ENCODE measurements around the gene NUB1.

The NUB1 gene

GRCh38 chr7:151319189-151319588 is 22.4 kb upstream of the NUB1 start:
- DNase-seq (ENCODE audit: low read depth, low spot score): no peak
- no peak overlapping the region for H3K4me3 ChIP-seq (ENCODE audit: low read depth, low read length)
- no peak for TF ChIP-seq CTCF (IDR thresholded peaks at IDR 0.05; ENCODE audit: low read depth, low read length)
- in situ Hi-C loops (cut with HindIII; ENCODE audit: low sequenced_read_pairs): no loop called here

GRCh38 chr7:151320263-151320845 is 21.3 kb upstream of the NUB1 start:
- in situ Hi-C loops (cut with HindIII; ENCODE audit: low sequenced_read_pairs): no loop called here
- TF ChIP-seq CTCF (IDR thresholded peaks at IDR 0.05; ENCODE audit: low read depth, low read length): no peak
- DNase-seq (ENCODE audit: low read depth, low spot score): no peak
- H3K4me3 ChIP-seq (ENCODE audit: low read depth, low read length): no peak overlapping the region

- DNase-seq (ENCODE audit: low read depth, low spot score): no peak
- no peak for TF ChIP-seq CTCF (IDR thresholded peaks at IDR 0.05; ENCODE audit: low read depth, low read length)
- in situ Hi-C loops (cut with HindIII; ENCODE audit: low sequenced_read_pairs): no loop called here
- H3K4me3 ChIP-seq (ENCODE audit: low read depth, low read length): no peak overlapping the region
Observed at GRCh38 chr7:151321341-151321740, 20.3 kb upstream of the NUB1 start.

GRCh38 chr7:151322906-151323305 is 18.7 kb upstream of the NUB1 start:
- in situ Hi-C loops (cut with HindIII; ENCODE audit: low sequenced_read_pairs): no loop called here
- no peak overlapping the region for H3K4me3 ChIP-seq (ENCODE audit: low read depth, low read length)
- no peak for TF ChIP-seq CTCF (IDR thresholded peaks at IDR 0.05; ENCODE audit: low read depth, low read length)
- no peak for DNase-seq (ENCODE audit: low read depth, low spot score)

- no peak for TF ChIP-seq CTCF (IDR thresholded peaks at IDR 0.05; ENCODE audit: low read depth, low read length)
- H3K4me3 ChIP-seq (ENCODE audit: low read depth, low read length): no peak overlapping the region
- no peak for DNase-seq (ENCODE audit: low read depth, low spot score)
- in situ Hi-C loops (cut with HindIII; ENCODE audit: low sequenced_read_pairs): no loop called here
Observed at GRCh38 chr7:151327022-151327421, 14.6 kb upstream of the NUB1 start.

GRCh38 chr7:151327659-151328058 is 14.0 kb upstream of the NUB1 start:
- H3K4me3 ChIP-seq (ENCODE audit: low read depth, low read length): no peak overlapping the region
- in situ Hi-C loops (cut with HindIII; ENCODE audit: low sequenced_read_pairs): no loop called here
- TF ChIP-seq CTCF (IDR thresholded peaks at IDR 0.05; ENCODE audit: low read depth, low read length): no peak
- peak; percentile 29 for DNase-seq (ENCODE audit: low read depth, low spot score)

- no peak for TF ChIP-seq CTCF (IDR thresholded peaks at IDR 0.05; ENCODE audit: low read depth, low read length)
- no peak overlapping the region for H3K4me3 ChIP-seq (ENCODE audit: low read depth, low read length)
- DNase-seq (ENCODE audit: low read depth, low spot score): no peak
- in situ Hi-C loops (cut with HindIII; ENCODE audit: low sequenced_read_pairs): no loop called here
Observed at GRCh38 chr7:151330181-151330580, 11.4 kb upstream of the NUB1 start.

All from astrocyte of the spinal cord (primary cell).